SIG-M5 (cell line): ENCODE results near the gene IL13RA1.
"Not testable (repeated sequence)": the region's sequence is repeated elsewhere in the genome, so short reads cannot be mapped to it uniquely, and the experiment has no call there.

Experiments used
- DNase-seq: peaks from one replicate; lab custom pipeline; 2025; lab: John Stamatoyannopoulos, UW

Gene IL13RA1

DNA sequence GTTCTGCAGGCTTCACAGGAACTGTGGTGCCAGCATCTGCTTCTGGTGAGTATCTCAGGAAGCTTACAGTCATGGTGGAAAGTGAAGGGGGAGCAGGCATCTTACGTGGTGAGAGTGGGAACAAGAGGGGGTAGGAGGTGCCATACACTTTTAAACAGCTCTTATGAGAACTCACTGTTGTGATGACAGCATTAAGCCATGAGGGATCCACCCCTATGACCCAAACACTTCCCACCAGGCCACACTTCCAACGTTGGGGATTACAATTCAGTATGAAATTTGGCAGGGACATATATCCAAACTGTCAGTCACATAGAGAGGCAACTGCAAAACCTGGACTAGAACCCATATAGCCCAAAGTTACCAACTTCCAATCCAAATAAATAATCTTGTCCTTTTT is 53.1 kb downstream of the IL13RA1 start:
- DNase-seq: no peak

DNA sequence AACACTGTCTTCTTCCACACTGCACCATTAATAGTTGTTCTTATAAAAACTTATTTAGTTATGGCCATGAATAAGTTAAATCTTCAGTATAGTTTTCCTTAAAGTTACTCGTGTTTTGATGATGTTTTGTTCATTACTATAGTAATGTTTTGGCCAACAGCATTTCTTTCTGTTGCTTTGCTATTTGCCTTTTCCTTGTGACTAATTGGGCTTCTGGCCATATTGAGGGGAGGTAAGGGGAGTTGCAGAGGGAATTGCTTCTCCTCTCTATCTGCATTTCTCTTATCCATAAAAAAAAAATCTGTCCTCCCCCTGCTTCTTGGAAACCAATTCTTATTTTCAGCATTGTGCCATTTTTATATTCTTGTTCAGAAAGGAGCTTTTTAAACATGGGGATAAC is 53.5 kb downstream of the IL13RA1 start:
- DNase-seq: no peak

DNA sequence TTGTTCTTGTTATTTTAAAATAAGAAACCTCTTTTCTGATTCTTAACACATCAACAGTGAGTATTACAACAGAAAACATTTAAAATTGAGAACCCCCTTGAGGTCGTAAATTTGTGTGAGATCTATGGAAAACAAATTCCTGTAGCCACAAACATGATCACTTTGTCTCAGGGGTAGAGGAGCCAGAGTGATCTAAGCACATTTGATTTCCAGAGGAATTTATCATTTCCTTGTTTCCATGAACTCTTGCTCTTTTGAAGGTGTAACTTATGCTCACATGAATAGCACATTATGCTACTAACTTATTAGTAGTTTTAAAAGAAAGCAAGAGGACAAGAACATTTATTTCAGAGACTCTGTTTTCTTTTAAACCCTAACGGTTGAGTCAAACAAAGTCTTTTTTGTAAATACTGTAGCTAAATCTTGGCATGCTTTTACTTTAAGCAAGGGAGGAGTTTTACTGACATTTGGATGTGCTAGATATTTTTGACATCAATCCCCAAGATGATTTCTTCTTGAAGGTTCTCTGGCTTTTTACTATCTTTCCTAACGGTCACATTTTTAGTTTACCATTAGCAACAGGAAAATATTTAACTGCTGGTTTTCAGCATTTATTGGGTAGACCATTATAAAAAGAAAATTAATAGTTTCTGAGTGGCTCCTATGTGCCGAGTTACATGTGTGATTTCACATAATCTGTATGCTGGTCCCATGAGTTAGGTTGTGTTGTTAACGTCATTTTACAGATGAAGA is 68.3 kb downstream of the IL13RA1 start:
- DNase-seq: no peak

DNA sequence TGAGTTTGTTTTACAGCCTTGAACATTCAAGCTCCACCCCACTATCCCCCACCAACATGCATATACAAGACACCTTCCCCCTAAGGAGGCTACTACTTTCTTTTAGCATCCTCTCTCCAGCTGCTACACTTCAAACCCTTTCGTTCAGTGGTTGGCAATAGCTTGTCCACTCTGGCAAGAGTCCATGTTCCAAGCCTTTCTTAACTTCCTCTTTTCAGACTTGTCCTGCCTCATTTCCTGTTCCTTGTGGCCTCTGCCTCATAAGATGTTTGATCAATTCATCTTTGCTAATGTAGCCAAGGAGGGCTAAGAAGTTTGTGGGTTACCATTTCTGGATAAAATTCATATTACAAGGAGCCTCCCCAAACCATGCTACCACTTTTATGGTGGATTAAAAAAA is 75.5 kb downstream of the IL13RA1 start:
- no peak for DNase-seq

DNA sequence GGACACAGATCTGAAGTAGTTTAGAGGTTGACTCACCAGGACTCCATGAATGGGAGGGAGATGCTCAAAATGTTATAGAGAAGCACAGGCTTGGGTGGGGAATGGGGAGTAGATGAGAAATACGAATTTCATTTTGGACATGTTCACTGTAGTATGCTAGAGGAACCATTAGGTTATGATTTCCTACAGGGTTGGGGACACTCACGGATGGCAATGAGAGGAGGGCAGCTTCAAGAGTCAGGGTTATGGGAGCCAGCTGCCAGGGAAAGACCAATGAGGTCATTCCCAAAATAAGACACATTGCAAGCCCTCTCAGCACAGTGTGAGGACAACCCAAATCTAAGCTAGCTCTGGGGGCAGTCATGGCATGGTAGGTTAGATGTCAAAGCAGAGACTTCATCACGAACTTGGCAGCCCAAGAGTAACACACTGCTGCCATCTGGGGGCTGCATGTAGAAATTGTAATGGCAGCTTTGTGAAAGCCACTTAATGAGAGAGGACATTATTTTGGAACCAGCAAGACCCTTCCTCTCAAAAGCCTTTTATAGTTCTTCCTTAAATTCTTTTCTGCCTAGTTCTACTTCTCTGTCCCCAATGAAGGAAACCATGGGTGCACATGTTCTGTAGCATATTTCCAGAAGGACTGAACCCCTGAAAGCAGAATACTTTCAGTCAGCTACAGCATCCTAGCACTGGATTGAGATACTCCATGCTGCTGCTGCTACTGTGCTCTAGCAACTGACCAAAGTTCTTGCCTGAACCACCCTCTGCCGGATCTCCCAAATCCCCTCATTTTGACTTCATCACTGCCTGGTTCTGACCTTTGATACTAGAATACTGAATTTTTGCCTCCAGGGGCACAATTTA is 80.0 kb downstream of the IL13RA1 start:
- DNase-seq: no peak

DNA sequence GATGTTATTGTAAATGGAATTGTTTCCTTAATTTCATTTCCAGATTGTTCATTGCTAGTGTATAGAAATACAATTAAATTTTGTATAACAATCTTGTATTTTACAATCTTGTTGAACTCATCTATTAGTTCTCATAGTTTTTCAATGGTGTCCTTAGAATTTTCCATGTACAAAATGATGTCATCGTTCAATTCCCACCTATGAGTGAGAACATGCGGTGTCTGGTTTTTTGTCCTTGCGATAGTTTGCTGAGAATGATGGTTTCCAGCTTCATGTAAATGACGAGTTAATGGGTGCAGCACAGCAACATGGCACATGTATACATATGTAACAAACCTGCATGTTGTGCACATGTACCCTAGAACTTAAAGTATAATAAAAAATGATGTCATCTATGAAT is 89.9 kb downstream of the IL13RA1 start:
- not testable (repeated sequence) for DNase-seq

DNA sequence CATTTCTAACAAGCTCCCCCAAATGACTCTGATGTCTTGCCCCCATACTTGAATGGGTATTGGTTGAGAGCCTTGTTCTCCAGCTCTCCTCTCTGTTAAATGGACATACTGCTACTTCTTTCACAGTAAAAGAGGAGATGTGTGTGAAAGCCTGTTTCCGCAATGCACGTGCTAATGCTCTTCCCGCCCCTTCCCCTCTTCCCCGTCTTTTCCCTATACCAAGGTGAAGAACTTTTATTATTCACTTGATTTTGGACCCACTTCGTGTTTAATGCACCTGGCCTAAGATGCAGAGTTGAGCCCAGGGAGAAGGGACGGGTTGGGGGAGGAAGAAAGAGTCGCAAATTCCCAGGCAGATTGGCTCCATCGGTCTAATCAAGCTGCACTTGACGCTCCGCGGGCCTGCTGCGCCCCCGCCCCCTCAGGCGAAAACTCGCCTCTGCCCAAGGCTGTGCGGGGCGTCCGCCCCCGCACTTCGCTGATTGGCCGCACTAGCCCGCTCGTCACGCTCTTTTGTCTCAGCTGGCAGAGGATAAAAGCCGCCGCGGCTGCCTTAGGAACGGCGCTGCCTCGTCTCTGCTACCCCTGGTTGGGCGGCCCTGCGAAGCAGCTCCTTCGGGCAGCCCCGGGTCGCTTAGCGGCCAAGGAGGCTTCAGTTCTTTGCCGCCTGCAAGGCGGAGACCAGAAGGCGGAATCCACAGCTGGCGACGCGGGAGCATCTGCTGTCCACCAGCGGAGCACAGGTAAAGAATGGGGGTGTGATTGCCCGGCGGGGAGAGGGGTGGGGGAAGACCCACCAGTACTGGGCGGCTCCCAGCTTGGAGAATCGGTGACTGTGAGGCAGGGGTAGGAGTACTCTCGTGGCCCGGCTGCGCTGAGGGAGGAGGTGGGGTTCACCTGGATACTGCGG is 96.1 kb downstream of the IL13RA1 start, which contains the start of gene ZCCHC12:
ZCCHC12 (plus strand) TSS at position 562 of the 910 bp plus-strand sequence. CDS start 1,421 bp downstream, outside the sequence.
- no peak for DNase-seq

DNA sequence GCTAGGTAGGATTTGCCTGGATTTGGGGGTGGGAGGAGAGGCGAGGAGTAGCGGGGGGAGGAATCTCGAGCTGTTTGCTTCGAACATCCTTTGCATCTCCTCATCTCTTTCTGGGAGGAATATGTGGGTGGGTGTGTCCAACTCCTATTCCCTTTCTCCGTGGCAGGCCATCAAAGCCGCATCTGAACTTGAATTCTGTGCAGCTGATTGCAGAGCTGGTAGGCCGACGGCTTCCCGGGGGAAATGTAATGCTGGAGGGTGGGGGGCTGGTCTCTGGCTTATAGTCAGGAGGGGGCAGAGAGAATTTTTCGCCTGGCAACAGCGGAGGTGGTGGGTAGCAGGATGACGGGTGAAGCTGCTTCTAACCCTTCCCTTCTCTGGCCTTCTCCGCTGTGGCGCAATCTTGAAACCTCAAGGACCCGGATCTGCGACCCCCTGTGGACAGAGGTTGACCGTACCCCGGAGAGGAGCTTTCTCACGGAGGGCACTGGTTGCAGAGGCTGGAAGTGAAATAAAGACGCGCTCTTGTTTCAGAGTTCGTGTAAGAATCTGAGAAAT is 96.8 kb downstream of the IL13RA1 start:
- DNase-seq: no peak

DNA sequence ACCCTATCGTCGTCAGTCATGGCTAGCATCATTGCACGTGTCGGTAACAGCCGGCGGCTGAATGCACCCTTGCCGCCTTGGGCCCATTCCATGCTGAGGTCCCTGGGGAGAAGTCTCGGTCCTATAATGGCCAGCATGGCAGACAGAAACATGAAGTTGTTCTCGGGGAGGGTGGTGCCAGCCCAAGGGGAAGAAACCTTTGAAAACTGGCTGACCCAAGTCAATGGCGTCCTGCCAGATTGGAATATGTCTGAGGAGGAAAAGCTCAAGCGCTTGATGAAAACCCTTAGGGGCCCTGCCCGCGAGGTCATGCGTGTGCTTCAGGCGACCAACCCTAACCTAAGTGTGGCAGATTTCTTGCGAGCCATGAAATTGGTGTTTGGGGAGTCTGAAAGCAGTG is 97.8 kb downstream of the IL13RA1 start:
- DNase-seq: no peak

DNA sequence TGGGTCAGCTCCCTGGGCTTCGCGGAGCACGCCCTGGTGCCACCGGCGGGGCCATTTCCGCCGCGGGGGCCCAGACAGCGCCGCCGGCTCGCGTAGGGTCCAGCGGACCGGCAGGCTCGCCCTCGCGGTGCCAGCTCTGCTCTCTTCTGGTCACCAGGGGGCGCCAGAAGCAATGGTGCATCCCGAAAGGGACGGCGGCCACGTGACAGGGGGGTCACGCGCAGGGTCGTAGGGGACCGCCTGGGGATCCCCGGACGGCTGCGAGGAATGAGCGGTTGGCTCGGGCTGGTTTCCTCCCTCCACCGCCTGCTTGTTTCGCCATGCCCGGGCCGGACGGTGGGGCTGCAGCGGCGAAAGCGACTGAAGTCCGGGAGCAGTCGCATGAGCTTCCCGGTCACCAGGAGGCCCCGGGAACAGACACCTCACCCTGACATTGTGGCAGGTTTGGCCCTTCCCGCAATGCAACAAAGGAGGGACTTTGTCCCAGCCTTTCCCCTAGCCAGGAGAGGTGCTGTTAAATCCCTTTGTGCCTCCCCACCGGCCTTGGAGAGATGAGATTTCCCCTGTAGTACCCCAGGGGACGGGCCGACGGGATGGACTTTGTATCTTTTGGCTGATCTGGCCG is 112.0 kb downstream of the IL13RA1 start:
- no peak for DNase-seq
